Peyer's patch (tissue), 4 donors: ENCODE measurements around the gene FNDC1.
"Not testable (repeated sequence)": the region's sequence is repeated elsewhere in the genome, so short reads cannot be mapped to it uniquely, and the experiment has no call there.

Experiments
- POLR2A ChIP-seq, 2 donors: fragments of 450-650 bp; IDR thresholded peaks; one replicate each; pipeline ENCODE4 v1.5.1; 2017; ENCODE audit warnings: antibody characterized with exemption in 2 of 2, mild to moderate bottlenecking in 2 of 2, moderate library complexity in 2 of 2
- TF ChIP-seq, protein P1 (sequence below), 6 experiments: fragments of 450-650 bp in 4 of 6; fragments of 200-600 bp in 2 of 6; sonication (generic) in 1 of 6; IDR thresholded peaks; one replicate each; pipeline ENCODE4 v1.5.1; 2017 to 2019; ENCODE audit warnings: antibody characterized with exemption in 6 of 6, mild to moderate bottlenecking in 3 of 6, moderate library complexity in 1 of 6

DNA sequence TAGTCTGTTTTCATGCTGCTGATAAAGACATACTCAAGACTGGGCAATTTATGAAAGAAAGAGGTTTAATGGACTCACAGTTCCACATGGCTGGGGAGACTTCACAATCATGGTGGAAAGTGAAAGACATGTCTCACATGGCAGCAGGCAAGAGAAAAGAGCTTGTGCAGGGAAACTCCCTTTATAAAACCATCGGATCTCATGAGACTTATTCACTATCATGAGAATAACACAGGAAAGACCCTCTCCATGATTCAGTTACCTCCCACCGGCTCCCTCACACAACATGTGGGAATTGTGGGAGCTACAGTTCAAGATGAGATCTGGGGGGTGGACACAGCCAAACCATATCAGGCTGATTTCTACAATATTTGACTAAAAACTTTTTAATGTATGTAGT is 45.4 kb upstream of the FNDC1 start:
- TF ChIP-seq POLR2A (IDR thresholded peaks at IDR 0.05), result not testable (repeated sequence)
- TF ChIP-seq, protein P1, sequence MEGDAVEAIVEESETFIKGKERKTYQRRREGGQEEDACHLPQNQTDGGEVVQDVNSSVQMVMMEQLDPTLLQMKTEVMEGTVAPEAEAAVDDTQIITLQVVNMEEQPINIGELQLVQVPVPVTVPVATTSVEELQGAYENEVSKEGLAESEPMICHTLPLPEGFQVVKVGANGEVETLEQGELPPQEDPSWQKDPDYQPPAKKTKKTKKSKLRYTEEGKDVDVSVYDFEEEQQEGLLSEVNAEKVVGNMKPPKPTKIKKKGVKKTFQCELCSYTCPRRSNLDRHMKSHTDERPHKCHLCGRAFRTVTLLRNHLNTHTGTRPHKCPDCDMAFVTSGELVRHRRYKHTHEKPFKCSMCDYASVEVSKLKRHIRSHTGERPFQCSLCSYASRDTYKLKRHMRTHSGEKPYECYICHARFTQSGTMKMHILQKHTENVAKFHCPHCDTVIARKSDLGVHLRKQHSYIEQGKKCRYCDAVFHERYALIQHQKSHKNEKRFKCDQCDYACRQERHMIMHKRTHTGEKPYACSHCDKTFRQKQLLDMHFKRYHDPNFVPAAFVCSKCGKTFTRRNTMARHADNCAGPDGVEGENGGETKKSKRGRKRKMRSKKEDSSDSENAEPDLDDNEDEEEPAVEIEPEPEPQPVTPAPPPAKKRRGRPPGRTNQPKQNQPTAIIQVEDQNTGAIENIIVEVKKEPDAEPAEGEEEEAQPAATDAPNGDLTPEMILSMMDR (IDR thresholded peaks at IDR 0.05), result not testable (repeated sequence)
